Measurements from ENCODE around the gene MYO9B. TPM values are rescaled to one million over a fixed set of nuclear protein-coding genes. Genes with fewer than 3 reads are reported as not detected.

Gene MYO9B
- total RNA-seq, 1 experiment from 2014 or later = 58.6 TPM

DNA sequence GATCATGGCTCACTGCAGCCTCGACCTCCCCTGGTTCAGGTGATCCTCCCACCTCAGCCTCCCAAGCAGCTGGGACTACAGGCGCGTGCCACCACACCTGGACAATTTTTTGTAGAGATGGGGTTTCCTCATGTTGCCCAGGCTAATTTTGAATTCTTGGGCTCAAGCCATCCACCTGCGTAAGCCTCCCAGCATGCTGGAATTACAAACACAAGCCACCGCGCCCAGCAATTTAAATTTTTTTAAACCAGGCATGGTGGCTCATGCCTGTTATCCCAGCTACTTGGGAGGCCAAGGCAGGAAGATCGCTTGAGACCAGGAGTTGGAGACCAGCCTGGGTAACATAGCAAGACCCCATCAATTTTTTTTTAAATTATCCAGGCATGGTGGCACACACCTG, 79.7 kb downstream of the MYO9B start:
- H3K4me2 ChIP-seq (ENCODE audit: insufficient read depth, insufficient read length, low read length) = no peak overlapping the region
- H3K36me3 Mint-ChIP-seq (ENCODE audit: insufficient read depth in 1 of 3, low read depth in 3 of 3) = peaks cover 19 to 50% (median 34%) of the 10 kb centered on the region in 3 experiments; a peak in 6 of 7 replicates
- H3K18ac ChIP-seq (ENCODE audit: insufficient read length, low read depth, low read length) = no peak overlapping the region
- H4K91ac ChIP-seq (ENCODE audit: insufficient read length, low read depth, low read length) = no peak overlapping the region
- no peak overlapping the region for H3K23ac ChIP-seq (ENCODE audit: insufficient read length, low read depth, low read length)
- H2AFZ ChIP-seq (ENCODE audit: low read length) = no peak overlapping the region
- H3K9me3 ChIP-seq (ENCODE audit: control insufficient read depth, low read depth, low read length) = no peaks in the 10 kb centered on the region
- TF ChIP-seq, protein P1, sequence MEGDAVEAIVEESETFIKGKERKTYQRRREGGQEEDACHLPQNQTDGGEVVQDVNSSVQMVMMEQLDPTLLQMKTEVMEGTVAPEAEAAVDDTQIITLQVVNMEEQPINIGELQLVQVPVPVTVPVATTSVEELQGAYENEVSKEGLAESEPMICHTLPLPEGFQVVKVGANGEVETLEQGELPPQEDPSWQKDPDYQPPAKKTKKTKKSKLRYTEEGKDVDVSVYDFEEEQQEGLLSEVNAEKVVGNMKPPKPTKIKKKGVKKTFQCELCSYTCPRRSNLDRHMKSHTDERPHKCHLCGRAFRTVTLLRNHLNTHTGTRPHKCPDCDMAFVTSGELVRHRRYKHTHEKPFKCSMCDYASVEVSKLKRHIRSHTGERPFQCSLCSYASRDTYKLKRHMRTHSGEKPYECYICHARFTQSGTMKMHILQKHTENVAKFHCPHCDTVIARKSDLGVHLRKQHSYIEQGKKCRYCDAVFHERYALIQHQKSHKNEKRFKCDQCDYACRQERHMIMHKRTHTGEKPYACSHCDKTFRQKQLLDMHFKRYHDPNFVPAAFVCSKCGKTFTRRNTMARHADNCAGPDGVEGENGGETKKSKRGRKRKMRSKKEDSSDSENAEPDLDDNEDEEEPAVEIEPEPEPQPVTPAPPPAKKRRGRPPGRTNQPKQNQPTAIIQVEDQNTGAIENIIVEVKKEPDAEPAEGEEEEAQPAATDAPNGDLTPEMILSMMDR (conservative IDR thresholded peaks at IDR 0.05) = no peak
- H4K5ac ChIP-seq (ENCODE audit: insufficient read length, low read depth, low read length) = no peak overlapping the region
- H2BK20ac ChIP-seq (ENCODE audit: low read depth, low read length, poor library complexity, severe bottlenecking) = no peak overlapping the region
- peaks cover 3% of the 10 kb centered on the region for H3K27me3 Mint-ChIP-seq (ENCODE audit: low read depth)
- H2AK5ac ChIP-seq (ENCODE audit: insufficient read length, low read length) = no peak overlapping the region
- no peak overlapping the region for H3K56ac ChIP-seq (ENCODE audit: insufficient read length, low read depth, low read length)
- H3K79me2 ChIP-seq (ENCODE audit: insufficient read depth, low read length) = no peaks in the 10 kb centered on the region
- no peak overlapping the region for H2BK15ac ChIP-seq (ENCODE audit: low read depth, low read length)
- peaks cover 6% of the 10 kb centered on the region; the same call in 1 of the 2 replicates for H3K4me1 ChIP-seq (ENCODE audit: insufficient read depth, low read length)
- H2BK120ac ChIP-seq (ENCODE audit: low read depth, low read length, poor library complexity, severe bottlenecking) = no peak overlapping the region
- H3K27me3 ChIP-seq (ENCODE audit: insufficient read depth, low read length) = no peaks in the 10 kb centered on the region
- H3K14ac ChIP-seq (ENCODE audit: insufficient read depth, low read length) = no peak overlapping the region
- no peaks in the 10 kb centered on the region for H4K20me1 ChIP-seq (ENCODE audit: control insufficient read depth, insufficient read depth, insufficient read length)
- no peaks in the 10 kb centered on the region for H3K9me3 Mint-ChIP-seq
- WGBS (ENCODE audit: extremely low coverage, insufficient read length, low lambda C conversion rate) = no CpG with 5 or more reads among the region's 7 CpGs
- H2BK12ac ChIP-seq (ENCODE audit: insufficient read length, low read depth, low read length) = no peak overlapping the region
- no peak overlapping the region for H3K4me3 Mint-ChIP-seq
- no peak for DNase-seq
- no peak overlapping the region for H4K8ac ChIP-seq (replicated peaks; ENCODE audit: insufficient read length, low read depth, low read length)
- no peak overlapping the region for H3K27ac ChIP-seq (ENCODE audit: insufficient read length, low read depth, low read length)
- H2BK5ac ChIP-seq (ENCODE audit: insufficient read length, low read length) = no peak overlapping the region
- H3K27ac Mint-ChIP-seq = no peak overlapping the region
- no peaks in the 10 kb centered on the region for H3K23me2 ChIP-seq (ENCODE audit: insufficient read length, low read depth, low read length, poor library complexity, severe bottlenecking)
- no peak overlapping the region for H3K4ac ChIP-seq (ENCODE audit: low read depth, low read length)
- no peak overlapping the region for H3T11ph ChIP-seq (ENCODE audit: low read length)
- no peak overlapping the region for H3K9ac ChIP-seq (ENCODE audit: extremely low read depth, insufficient read length, low read length)
- H3K4me1 Mint-ChIP-seq = peaks cover 11 to 12% of the 10 kb centered on the region in 2 experiments
- H3K79me1 ChIP-seq (ENCODE audit: insufficient read depth, low read depth, low read length, poor library complexity, severe bottlenecking) = no peaks in the 10 kb centered on the region
